GM18519 (cell line): ENCODE measurements around the gene NOTO.
A peak's percentile ranks its signal among the peaks of the same experiment; 100 is the strongest.

Experiments used
- ATAC-seq: cut with Tn5 transposase; IDR thresholded peaks from one replicate; pipeline ENCODE4 v1.9.1; 2021; ENCODE audit warnings: mild to moderate bottlenecking, moderate library complexity; ENCODE audit not compliant: unreplicated experiment, low FRiP score

NOTO gene

DNA sequence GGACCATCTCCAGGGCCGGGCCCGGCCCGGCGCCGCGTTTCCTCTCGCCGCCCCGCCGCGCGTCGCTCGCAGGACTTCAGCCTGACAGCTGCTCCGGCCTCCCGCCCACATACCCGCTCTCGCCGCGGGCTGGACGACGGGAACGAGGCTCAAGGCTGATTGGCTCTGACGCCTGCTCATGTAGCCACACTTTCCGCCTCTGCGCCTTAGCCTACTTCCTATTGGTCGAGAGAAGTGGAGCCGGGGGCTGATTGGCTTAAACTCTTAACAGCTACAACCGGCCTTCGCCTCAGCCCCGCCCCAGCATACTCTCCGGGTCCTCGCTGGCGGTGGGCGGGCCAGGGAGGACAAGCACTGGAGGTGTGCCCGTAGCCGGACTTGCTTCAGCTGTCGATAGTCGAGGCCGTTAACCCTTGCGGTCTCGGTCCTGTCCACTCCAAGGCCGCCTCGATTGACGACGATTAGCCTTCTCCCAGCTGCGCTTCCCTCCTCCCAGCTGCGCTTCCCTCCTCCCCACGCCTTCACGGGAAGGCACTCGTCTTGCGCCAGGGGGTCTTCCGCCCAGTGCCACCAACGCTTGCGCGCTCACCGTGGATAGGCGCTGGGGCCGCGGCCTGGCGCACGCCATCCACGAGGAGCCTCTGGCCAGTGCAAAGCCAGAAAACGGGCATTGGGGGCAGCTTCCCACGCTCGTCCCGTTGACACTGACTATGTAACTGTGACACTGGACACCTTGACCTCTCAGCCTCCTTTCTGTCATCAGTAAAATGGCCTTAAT, 31.0 kb downstream of the NOTO start, which contains the start of gene PRADC1:
PRADC1 (minus strand) TSS at position 86 of the 778 bp plus-strand sequence; CDS start at position 7, 79 bp downstream.
- ATAC-seq: peak; percentile 92

DNA sequence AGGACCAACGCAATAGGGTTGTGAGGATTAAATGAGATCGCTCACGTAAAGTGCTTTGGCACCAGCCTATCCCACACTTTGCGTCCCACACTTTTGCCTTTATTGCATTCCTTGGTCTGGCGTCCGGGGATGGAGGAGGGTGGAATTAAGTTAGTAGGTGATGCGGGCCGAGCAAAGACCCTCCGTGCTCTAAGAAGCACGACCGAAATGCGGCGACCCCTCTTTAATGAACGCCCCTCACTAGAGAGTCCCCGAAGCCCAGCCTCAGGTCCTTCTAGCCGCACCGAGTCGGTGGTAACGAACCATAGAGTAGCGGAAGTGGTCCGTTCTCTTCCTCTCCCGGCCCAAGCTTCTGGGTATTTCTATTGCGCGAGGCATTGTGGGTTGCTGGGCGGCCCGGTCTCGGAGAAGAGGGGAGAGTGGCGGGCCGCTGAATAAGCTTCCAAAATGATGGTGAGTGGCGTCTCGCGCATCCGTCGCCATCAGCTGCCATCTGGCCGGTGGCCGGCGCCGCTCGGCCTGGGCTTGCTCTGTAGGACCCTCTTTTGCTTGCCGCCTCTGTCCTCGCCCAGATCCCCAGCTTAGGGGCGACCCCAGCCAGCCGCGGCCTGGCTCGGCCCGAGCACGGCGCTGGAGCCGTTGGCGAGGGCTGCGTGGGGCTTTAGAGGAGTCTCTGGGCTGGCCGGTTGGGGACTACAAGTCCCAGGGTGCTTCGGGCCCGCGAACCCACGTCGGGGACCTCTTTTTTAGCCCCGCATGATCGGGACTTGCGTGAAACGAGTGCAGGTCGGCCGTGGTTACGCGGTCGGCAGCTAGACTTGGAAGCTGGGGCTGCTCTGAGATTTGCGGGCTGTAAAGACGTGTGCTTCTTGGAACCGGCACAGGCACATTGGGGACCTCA, 31.8 kb downstream of the NOTO start, which contains the start of gene CCT7:
CCT7 (plus strand) TSS at position 377 of the 901 bp plus-strand sequence; CDS start at position 448, 71 bp downstream.
- ATAC-seq: peak; percentile 38

DNA sequence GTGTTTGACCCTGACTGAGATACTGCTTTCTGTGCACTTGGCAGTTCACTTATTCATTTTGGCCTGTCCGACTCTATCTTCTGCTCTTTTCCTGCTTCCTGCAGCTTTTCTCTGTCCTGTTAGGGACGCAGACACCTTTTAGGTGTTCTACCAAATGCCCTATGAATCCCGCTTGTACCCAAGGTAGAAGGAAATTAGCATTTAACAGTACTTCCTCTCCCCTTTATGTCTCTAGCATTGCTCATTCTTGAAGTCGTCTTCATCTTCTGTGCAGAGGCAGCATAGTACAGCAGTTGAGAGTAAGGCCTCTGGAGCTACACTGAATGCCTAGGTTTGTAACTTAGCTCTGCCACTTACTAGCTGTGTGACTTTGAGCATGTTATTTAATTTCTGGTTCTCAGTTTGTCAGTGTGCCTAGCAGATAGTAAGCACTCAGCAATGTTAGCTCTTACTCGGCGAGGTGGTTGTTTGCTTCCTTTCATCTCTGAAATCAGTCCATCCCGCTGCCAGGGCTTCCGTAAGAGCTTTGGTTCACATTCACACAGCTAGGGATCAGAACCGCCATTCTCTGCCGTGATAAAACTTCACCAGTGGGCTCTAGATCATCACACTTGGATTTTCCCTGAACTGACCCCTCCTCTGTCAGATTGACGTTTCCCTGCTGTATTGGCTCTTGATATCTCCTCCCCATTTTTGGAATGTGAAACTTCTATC, 33.1 kb downstream of the NOTO start:
- ATAC-seq: no peak

DNA sequence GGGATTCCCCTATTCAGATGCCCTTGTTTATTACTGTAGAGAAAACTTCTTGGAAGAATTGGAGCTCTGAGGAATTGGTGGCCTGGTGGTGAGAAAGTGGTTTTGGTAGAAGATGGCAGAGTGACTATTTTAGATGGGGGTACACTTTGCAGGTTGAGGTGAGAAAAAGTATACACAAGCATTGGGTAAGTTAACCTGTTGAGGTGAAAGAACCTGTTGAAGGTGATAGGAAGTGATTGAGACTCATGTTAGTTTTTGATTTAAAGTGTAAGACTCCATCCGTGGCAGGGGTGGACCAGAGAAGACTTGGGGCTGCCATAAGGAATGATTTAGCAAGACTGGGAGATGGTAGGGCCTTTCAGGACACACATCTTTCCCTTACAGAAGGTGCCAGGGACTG, 34.8 kb downstream of the NOTO start:
- ATAC-seq: no peak

DNA sequence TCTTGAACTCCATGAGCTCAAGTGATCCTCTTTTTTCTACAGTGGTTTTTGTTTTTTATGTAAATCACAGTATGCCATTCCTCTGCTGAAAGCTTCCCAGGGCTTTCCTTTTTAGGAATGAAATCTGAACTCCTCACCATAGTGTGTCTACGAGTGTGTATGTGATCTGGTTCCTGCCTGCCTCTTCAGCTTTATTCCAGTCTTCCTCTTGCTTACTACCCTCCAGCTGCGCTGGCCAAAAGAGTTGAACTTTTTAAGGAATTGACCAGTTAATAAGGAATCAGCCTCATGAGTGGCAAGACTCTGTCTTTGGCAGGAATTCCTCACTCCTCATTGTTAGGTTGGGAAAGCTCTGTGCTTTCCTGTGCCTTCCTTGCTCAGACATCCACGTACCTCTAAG, 35.8 kb downstream of the NOTO start:
- no peak for ATAC-seq

DNA sequence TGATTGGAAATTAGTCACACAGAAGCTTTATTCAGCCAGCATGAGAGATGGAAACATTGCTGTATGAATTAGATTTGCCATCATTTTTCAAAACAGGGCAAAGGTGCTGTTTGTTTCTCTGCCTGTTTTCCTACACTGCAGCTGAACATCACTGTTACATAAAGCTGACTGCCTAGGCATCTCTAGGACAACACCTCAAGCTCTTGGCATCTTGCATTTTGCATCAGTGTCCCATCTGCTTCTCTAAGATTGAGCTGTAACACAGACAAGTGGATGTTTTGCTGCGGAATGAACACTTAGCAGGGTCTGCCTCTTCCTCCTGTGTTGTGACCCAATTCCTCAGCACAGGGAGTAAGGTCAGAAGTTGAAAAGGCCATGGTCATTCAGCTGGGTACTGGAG, 36.6 kb downstream of the NOTO start:
- no peak for ATAC-seq

DNA sequence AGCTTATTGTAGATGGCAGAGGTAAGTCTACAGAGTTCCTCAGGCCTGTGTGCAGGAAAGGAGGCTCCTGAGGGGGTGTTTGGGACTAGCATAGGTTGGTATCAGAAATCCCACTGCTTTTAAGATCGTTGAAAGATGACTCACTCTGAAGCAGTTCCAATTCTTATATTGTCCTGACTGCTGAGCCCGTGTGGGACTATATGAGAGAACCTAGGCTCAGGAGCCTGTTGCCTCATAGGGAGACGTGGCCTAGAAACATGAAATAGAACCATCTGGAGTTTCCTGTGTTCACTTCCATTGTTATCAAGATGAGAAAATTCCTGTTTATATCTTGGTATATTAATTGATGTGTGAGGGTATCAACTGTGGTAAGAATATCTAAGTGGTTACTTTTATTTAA, 37.4 kb downstream of the NOTO start:
- no peak for ATAC-seq

DNA sequence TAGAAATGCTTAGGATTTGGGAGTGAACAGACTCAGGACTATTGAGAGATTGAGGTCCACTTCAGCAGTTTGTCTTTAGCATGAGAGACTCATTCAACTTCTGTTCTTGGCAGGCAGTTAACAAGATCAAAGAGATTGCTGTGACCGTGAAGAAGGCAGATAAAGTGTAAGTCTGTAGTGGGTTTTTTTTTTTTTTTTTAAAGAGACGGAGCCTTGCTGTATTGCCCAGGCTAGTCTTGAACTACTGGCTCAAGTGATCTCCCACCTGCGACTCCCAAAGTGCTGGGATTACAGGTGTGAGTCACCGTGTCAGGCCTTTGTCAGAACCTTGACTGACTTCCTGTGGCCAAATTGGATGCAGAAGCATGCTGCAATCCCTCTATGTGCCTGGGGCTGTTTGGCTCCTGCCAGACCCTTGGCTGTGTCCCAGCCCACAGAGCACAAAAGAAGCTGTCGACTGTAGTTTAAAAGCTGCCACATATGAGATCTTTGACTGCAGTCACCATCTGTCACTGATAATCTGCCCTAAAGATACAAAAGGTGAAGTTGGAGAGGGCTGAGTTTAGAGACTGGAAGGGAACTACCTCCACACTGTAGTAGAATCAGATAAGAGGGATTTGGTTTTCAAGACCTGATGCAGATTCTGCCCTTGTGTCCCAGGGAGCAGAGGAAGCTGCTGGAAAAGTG, 41.7 kb downstream of the NOTO start:
- no peak for ATAC-seq

DNA sequence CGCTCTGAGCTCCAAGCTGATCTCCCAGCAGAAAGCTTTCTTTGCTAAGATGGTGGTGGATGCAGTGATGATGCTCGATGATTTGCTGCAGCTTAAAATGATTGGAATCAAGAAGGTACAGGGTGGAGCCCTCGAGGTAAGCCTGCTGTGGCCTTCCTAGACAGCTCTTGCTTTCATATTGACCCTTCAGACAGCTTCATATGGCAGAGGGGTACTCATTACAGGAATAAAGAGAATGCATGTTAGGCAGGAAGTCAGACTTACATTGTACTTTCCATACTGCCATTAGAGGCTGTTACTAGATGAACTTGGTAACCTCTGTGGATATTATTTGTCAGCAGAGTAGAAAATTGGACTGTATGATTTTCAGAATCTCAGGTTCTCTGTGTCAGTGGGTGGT, 42.2 kb downstream of the NOTO start:
- no peak for ATAC-seq

DNA sequence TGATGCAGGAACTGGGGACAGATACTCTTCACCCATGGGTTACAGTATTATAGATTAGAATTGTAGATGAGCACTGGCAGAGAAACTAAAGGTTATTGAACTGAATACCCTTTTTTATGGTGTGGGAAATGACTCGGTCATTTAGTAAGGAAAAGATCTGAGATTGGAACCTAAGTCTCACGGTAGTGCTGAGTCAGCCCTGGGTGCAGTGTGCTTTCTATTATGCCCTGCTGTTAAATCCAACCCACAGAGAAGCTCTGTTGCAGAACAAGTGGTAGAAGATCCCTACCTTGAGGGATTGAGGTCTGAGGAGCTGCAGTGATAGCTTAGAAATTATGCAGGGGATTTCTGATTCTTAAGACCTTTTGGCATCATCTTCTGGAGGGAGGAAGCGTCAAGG, 44.5 kb downstream of the NOTO start:
- no peak for ATAC-seq

DNA sequence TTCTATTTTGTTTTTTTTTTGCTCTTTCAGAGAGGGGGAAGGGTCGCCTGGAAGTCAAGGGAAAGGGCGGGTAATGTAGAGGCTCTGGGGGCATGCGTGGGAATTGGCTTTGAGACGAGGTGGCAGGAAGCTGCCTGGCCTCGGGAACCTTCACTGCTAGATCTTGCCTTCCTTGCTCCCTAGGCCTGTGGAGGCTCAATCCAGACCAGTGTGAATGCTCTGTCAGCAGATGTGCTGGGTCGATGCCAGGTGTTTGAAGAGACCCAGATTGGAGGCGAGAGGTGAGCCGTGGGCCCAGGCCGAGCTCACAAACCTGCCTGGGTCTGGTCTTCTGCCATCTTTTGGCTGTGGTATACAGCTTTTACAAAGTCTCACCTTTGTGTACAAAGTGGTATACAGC, 47.3 kb downstream of the NOTO start:
- ATAC-seq: no peak

DNA sequence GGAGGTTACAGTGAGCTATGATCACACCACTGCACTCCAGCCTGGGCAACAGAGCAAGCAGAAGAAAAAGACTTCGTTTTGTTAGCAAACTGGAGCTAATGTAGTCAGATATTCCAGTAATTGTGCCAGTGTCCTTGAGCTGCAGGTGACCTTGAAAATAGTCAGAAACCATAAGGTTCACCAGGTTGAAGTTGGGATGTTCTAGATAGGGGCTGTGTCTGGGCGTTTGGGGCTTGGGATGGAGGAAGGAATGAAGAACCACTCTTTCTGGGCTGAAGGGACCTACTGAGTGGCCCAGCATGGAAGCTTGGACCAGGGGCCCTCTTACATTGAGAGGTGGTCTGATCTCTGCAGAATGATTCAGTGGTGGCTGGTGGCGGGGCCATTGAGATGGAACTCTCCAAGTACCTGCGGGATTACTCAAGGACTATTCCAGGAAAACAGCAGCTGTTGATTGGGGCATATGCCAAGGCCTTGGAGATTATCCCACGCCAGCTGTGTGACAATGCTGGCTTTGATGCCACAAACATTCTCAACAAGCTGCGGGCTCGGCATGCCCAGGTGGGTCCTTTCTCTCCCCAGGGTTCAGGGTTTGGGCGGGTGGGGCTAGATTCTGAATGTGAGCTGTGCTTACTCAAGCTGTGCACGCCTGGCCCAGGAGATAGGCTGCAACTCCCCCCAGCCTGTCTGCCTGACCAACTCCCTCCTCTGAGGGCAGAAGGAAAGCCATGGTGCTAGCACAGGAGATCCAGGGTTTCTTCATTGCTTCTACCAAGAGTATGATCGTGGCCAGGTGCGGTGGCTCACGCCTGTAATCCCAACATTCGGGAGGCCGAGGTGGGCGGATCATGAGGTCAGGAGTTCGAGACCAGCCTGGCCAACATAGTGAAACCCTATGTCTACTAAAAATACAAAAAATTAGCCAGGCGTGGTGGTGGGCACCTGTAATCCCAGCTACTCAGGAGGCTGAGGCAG, 48.8 kb downstream of the NOTO start:
- no peak for ATAC-seq

DNA sequence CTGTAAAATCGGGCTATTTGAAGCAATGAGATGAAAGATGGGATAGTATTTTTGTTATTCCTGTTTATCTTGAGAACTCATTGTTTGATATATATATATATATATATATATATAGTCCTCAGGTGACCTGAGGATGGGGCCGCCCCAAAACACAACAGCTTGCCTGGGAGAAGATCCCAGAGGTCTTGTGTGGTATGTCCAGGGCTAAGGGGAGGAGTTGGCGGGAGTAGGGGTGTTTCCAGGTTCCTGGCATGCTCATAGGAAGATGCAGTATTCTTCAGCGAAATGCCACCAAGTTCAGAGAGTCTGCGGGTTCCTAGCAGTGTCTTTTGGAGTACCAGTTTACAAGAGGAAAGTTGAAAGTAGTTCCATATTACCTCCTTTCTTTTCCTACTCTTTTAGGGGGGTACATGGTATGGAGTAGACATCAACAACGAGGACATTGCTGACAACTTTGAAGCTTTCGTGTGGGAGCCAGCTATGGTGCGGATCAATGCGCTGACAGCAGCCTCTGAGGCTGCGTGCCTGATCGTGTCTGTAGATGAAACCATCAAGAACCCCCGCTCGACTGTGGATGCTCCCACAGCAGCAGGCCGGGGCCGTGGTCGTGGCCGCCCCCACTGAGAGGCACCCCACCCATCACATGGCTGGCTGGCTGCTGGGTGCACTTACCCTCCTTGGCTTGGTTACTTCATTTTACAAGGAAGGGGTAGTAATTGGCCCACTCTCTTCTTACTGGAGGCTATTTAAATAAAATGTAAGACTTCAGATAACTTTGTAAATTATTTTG, 50.1 kb downstream of the NOTO start:
- ATAC-seq: no peak

DNA sequence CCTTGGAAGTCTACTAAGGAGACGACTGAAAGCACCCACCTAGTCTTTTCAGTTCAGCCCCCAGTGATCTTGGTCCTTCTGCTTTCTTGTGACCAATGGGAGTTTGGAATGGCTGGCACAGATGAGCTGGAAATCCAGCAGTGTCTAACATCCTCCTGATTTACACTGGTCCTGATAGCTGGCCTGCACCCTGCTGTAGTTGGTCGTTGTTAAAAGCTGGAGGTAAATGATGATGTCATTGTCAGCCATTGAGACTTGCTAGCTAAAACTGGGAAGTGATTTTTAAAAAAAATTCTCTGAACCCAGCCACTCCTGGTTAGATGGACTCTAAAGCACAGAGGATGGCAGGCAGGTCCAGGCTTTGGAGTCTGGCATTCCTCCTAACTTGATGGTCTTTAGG, 51.0 kb downstream of the NOTO start:
- ATAC-seq: no peak

DNA sequence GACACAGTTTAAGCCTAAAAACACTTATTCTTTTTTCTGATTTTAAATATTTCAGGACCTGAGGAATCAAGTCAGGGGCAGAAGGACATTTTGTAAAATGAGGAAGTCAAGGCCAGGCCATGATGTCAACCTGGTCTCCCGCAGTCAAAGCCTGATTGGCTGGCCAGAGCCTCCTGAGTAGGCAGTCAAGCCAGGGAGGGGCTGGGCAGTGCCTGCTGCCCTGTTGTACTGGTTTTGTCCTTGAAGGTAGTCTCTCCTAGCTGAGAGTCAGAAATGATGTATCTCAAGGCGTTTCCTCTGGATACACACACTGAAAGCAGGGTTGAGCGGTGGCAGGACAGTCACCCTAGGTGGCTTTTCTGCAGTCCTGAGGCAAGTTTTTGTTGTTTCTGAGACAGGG, 51.5 kb downstream of the NOTO start:
- ATAC-seq: no peak

DNA sequence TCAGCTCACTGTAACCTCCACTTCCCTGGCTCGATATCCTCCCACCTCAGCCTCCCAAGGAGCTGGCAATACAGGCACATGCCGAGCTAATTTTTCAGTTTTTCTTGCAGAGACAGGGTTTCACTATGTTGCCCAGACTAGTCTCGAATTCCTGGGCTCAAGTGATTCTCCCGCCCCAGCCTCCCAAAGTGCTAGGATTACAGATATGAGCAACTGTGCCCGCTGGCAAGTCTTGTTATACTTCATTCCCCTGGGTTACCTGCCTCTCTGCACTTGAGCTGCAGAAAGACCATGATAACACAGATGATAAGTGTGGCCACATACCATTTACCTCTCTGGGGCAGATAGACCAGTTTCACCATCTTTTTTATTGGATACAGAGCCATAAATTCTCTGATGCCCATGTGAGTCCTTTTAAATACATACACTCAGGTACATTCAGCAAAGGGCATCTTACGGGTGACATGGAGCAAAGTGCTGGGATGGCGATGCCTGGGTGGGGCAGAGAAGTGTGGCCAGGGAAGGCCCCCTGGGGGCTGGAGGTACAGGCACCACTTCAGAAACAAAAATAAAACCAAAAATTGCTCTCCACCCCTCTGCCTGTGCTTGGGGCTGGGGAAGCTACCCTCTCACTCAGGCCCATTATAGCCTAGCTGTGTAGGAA, 52.1 kb downstream of the NOTO start:
- no peak for ATAC-seq

DNA sequence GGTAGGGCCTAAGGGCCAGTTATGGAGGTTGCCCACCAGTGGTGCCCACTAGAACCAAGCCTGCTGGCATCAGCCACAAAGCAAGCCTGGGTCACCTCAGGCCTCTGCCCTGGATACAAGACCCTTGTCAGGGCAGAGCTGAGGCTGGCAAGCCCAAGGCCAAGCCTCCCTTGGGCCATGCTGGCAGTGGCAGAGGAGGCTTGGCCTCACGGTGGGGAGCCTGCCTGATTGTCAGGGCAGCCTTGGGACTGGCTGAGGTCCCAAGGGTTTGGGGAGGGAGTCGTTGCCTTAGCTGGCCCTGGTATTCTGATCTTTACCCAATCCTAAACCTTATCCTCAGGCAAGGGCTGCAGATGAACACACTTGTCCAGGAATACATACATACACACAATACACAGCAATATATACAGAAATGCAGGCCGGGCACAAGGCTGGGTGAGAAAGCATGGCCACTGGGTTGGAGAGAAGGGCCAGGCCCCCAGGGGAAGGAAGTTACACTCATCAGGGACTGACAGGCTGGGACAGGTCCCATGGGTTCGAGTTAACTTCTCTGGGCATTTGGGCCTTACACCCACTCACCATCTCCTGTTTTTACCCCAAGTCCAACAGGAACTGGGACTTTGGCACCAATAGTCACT, 52.8 kb downstream of the NOTO start:
- no peak for ATAC-seq
